Liver (tissue), 9 donors: ENCODE results near the gene ADGRD1. TPM values are rescaled to one million over a fixed set of nuclear protein-coding genes. Genes with fewer than 3 reads are reported as not detected.

Source experiments
- DNase-seq: peaks from one replicate; pipeline ENCODE4 v3.0.0-alpha.2; 2017; ENCODE audit warnings: low spot score
- H3K27ac ChIP-seq, 2 donors: one replicate each; pipeline ENCODE4 v1.7.0; 2013; ENCODE audit warnings: inconsistent platforms in 2 of 2, low read length in 2 of 2, control low read depth in 1 of 2, low read depth in 1 of 2, mild to moderate bottlenecking in 1 of 2
- H3K27me3 ChIP-seq, 4 donors: one replicate each; pipeline versions ENCODE4 v1.6.1 to v1.7.0; 2013; ENCODE audit warnings: low read length in 3 of 4, inconsistent platforms in 1 of 4, mild to moderate bottlenecking in 1 of 4, moderate library complexity in 1 of 4; ENCODE audit not compliant: control insufficient read depth in 4 of 4, insufficient read depth in 4 of 4
- H3K36me3 ChIP-seq, 4 donors: one replicate each; pipeline versions ENCODE4 v1.6.1 to v1.7.0; 2013; ENCODE audit warnings: low read length in 3 of 4, mild to moderate bottlenecking in 3 of 4, low read depth in 1 of 4, moderate library complexity in 1 of 4; ENCODE audit not compliant: control insufficient read depth in 4 of 4, insufficient read depth in 3 of 4
- H3K4me1 ChIP-seq, 4 donors: one replicate each; pipeline versions ENCODE4 v1.6.1 to v1.7.0; 2013; ENCODE audit warnings: low read length in 3 of 4, mild to moderate bottlenecking in 3 of 4, moderate library complexity in 1 of 4; ENCODE audit not compliant: control insufficient read depth in 4 of 4, insufficient read depth in 4 of 4
- H3K4me3 ChIP-seq, 3 donors: one replicate each; pipeline versions ENCODE4 v1.6.1 to v1.7.0; 2013; ENCODE audit warnings: low read length in 3 of 3, control low read depth in 1 of 3, low read depth in 1 of 3, mild to moderate bottlenecking in 1 of 3
- H3K9ac ChIP-seq, 2 donors: one replicate each; pipeline ENCODE4 v1.7.0; 2013; ENCODE audit warnings: low read length in 2 of 2, mild to moderate bottlenecking in 2 of 2, moderate library complexity in 2 of 2, control low read depth in 1 of 2, low read depth in 1 of 2
- H3K9me3 ChIP-seq, 4 donors: one replicate each; pipeline versions ENCODE4 v1.6.1 to v1.7.0; 2013; ENCODE audit warnings: low read length in 3 of 4; ENCODE audit not compliant: control insufficient read depth in 4 of 4
- EGR1 ChIP-seq, 2 donors: IDR thresholded peaks; 2 replicates each; pipeline ENCODE4 v1.6.1; 2016 to 2018; ENCODE audit warnings: antibody characterized with exemption in 2 of 2, low read depth in 2 of 2
- FOXA1 ChIP-seq: IDR thresholded peaks from 2 replicates; pipeline ENCODE4 v1.6.1; 2016; ENCODE audit warnings: antibody characterized with exemption
- FOXA2 ChIP-seq: IDR thresholded peaks from 2 replicates; pipeline ENCODE4 v1.6.1; 2016; ENCODE audit warnings: antibody characterized with exemption
- GABPA ChIP-seq, 2 donors: IDR thresholded peaks in 1 of 2; conservative IDR thresholded peaks in 1 of 2; 2 replicates each; pipeline ENCODE4 v1.6.1; 2016; ENCODE audit warnings: antibody characterized with exemption in 2 of 2, mild to moderate bottlenecking in 1 of 2, moderate library complexity in 1 of 2
- HNF4A ChIP-seq, 2 donors: conservative IDR thresholded peaks; 2 replicates each; pipeline ENCODE4 v1.6.1; 2016; ENCODE audit warnings: antibody characterized with exemption in 2 of 2, mild to moderate bottlenecking in 2 of 2
- HNF4G ChIP-seq: IDR thresholded peaks from 2 replicates; pipeline ENCODE4 v1.6.1; 2016; ENCODE audit warnings: antibody characterized with exemption
- MAX ChIP-seq: IDR thresholded peaks from 2 replicates; pipeline ENCODE4 v1.6.1; 2016; ENCODE audit warnings: antibody characterized with exemption
- NR2F2 ChIP-seq: IDR thresholded peaks from 2 replicates; pipeline ENCODE4 v1.6.1; 2016; ENCODE audit warnings: antibody characterized with exemption
- RAD21 ChIP-seq, 2 donors: IDR thresholded peaks; 2 replicates each; pipeline ENCODE4 v1.6.1; 2016; ENCODE audit warnings: antibody characterized with exemption in 2 of 2, mild to moderate bottlenecking in 2 of 2
- REST ChIP-seq: IDR thresholded peaks from 2 replicates; pipeline ENCODE4 v1.6.1; 2016; ENCODE audit warnings: antibody characterized with exemption, mild to moderate bottlenecking
- RXRA ChIP-seq, 2 donors: IDR thresholded peaks; 2 replicates each; pipeline ENCODE4 v1.6.1; 2017 to 2018; ENCODE audit warnings: antibody characterized with exemption in 2 of 2, mild to moderate bottlenecking in 1 of 2
- SP1 ChIP-seq: IDR thresholded peaks from 2 replicates; pipeline ENCODE4 v1.6.1; 2018; ENCODE audit warnings: antibody characterized with exemption, mild to moderate bottlenecking
- TAF1 ChIP-seq: conservative IDR thresholded peaks from 2 replicates; pipeline ENCODE4 v1.6.1; 2016; ENCODE audit warnings: antibody characterized with exemption, mild to moderate bottlenecking
- YY1 ChIP-seq: IDR thresholded peaks from 2 replicates; pipeline ENCODE4 v1.6.1; 2016; ENCODE audit warnings: antibody characterized with exemption, mild to moderate bottlenecking
- WGBS: extraction: QIAGEN DNeasy Blood & Tissue Kit; methylation state at CpG from one replicate; pipeline ENCODE4 v1.1.7; 2013; 5-methylcytosine and 5-hydroxymethylcytosine counted together
- polyA plus RNA-seq, 2 donors: library from polyadenylated mRNA; stranded (reverse) in 1 of 2; unstranded in 1 of 2; fragments of 200-250 nt in 1 of 2; fragments of >200 nt in 1 of 2; fragmentation: Nextera tagmentation in 1 of 2; extraction: Ambion mirVana in 1 of 2; gene quantifications; one replicate each; pipeline versions ENCODE4 v1.2.1 to v1.2.3, GENCODE V29; 2013 to 2015
- total RNA-seq, 2 donors: library from RNA; depleted of rRNA; stranded (reverse); fragments of >200 nt; gene quantifications; one replicate each; pipeline ENCODE4 v1.2.3, GENCODE V29; 2014
- TF ChIP-seq, protein P1 (sequence below): IDR thresholded peaks from 2 replicates; pipeline ENCODE4 v1.6.1; 2016; ENCODE audit warnings: antibody characterized with exemption
- TF ChIP-seq, protein P2 (sequence below): fragments of 150-350 bp; IDR thresholded peaks from 2 replicates; pipeline ENCODE4 v1.5.1; 2017; ENCODE audit warnings: improper control_type of control experiment, low read depth, low read length; ENCODE audit not compliant: missing input control
- TF ChIP-seq, protein P3 (sequence below): IDR thresholded peaks from 2 replicates; pipeline ENCODE4 v1.6.1; 2016; ENCODE audit warnings: antibody characterized with exemption
- donor health status: healthy.
- donor health status: healthy.
- donor health status: healthy.
- donor health status: healthy.
- donor health status: healthy.

ADGRD1 gene
- total and polyA plus RNA-seq, 4 donors: 2.7 to 7.1 (median 4.6) TPM

DNA sequence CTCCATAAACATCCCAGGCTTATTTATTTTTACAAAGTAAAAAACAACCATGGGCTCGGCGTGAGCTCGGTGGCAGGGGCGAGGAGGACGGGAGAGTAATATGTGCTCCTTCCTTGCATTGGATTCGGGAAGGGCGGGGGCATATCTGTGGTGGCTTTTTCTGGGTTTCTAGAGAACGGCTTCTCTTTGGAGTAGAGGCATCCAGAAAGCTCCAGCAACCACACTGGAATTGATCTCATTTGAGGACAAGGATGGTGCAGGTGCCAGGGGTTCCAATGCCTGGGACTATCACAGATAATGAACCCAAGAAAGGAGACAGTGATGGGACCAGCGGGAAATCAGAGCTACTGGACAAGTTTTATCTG is 18.9 kb downstream of the ADGRD1 start:
- Histone ChIP-seq H3K36me3 (no peaks in the 10 kb centered on the region), H3K27me3 (no peaks in the 10 kb centered on the region), H3K4me1 (peaks cover 0 to 6% (median 0%) of the 10 kb centered on the region in 4 donors), H3K9ac (no peak overlapping the region), H3K27ac (no peak overlapping the region), H3K4me3 (no peak overlapping the region), H3K9me3 (no peaks in the 10 kb centered on the region)
- WGBS: 89% methylated on average over 9 of the region's 9 CpGs
- TF ChIP-seq TAF1 (no peak), YY1 (no peak), MAX (no peak), GABPA (IDR thresholded peaks at IDR 0.05 in 1 of 2, conservative IDR thresholded peaks at IDR 0.05 in 1 of 2) (no peak), HNF4A (conservative IDR thresholded peaks at IDR 0.05) (no peak), SP1 (no peak), NR2F2 (no peak), FOXA1 (no peak), FOXA2 (no peak)
- TF ChIP-seq, protein P1, sequence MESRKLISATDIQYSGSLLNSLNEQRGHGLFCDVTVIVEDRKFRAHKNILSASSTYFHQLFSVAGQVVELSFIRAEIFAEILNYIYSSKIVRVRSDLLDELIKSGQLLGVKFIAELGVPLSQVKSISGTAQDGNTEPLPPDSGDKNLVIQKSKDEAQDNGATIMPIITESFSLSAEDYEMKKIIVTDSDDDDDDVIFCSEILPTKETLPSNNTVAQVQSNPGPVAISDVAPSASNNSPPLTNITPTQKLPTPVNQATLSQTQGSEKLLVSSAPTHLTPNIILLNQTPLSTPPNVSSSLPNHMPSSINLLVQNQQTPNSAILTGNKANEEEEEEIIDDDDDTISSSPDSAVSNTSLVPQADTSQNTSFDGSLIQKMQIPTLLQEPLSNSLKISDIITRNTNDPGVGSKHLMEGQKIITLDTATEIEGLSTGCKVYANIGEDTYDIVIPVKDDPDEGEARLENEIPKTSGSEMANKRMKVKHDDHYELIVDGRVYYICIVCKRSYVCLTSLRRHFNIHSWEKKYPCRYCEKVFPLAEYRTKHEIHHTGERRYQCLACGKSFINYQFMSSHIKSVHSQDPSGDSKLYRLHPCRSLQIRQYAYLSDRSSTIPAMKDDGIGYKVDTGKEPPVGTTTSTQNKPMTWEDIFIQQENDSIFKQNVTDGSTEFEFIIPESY: no peak
- TF ChIP-seq, protein P2, sequence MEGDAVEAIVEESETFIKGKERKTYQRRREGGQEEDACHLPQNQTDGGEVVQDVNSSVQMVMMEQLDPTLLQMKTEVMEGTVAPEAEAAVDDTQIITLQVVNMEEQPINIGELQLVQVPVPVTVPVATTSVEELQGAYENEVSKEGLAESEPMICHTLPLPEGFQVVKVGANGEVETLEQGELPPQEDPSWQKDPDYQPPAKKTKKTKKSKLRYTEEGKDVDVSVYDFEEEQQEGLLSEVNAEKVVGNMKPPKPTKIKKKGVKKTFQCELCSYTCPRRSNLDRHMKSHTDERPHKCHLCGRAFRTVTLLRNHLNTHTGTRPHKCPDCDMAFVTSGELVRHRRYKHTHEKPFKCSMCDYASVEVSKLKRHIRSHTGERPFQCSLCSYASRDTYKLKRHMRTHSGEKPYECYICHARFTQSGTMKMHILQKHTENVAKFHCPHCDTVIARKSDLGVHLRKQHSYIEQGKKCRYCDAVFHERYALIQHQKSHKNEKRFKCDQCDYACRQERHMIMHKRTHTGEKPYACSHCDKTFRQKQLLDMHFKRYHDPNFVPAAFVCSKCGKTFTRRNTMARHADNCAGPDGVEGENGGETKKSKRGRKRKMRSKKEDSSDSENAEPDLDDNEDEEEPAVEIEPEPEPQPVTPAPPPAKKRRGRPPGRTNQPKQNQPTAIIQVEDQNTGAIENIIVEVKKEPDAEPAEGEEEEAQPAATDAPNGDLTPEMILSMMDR: no peak
- DNase-seq: no peak

GRCh38 chr12:130973109-130973508 is 19.4 kb downstream of the ADGRD1 start:
- H3K27ac ChIP-seq: no peak overlapping the region
- TF ChIP-seq GABPA (IDR thresholded peaks at IDR 0.05 in 1 of 2, conservative IDR thresholded peaks at IDR 0.05 in 1 of 2) (no peak), EGR1 (IDR thresholded peaks at IDR 0.05; ENCODE audit: low read depth in 2 of 2) (no peak), YY1 (no peak), HNF4A (conservative IDR thresholded peaks at IDR 0.05) (no peak), HNF4G (no peak), RXRA (IDR thresholded peaks at IDR 0.05) (no peak), FOXA2 (no peak), RAD21 (IDR thresholded peaks at IDR 0.05) (no peak), REST (no peak)
- TF ChIP-seq, protein P1: no peak
- TF ChIP-seq, protein P3, sequence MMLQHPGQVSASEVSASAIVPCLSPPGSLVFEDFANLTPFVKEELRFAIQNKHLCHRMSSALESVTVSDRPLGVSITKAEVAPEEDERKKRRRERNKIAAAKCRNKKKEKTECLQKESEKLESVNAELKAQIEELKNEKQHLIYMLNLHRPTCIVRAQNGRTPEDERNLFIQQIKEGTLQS: no peak
- peaks cover 0 to 6% (median 0%) of the 10 kb centered on the region in 4 donors for H3K4me1 ChIP-seq
- WGBS: 86% methylated on average over 11 of the region's 11 CpGs
- no peak overlapping the region for H3K4me3 ChIP-seq
- no peak for DNase-seq
- no peaks in the 10 kb centered on the region for H3K27me3 ChIP-seq
- H3K36me3 ChIP-seq: no peaks in the 10 kb centered on the region
- H3K9ac ChIP-seq: no peak overlapping the region
- no peaks in the 10 kb centered on the region for H3K9me3 ChIP-seq
